Measurements from ENCODE around the gene KRTDAP.

Gene KRTDAP

GRCh38 chr19:35457173-35457572, 33.1 kb downstream of the KRTDAP start:
- Histone ChIP-seq H3K4me1 (ENCODE audit: control insufficient read depth in 1 of 2, insufficient read depth in 1 of 2, low read depth in 1 of 2, low read length in 1 of 2) (peaks cover 79 to 87% of the 10 kb centered on the region in 2 experiments), H3K9me3 (no peaks in the 10 kb centered on the region), H3K27ac (peak overlapping the region; percentile 95), H3K4me3 (ENCODE audit: low read depth in 1 of 2, low read length in 1 of 2) (no peak overlapping the region), H3K27me3 (no peaks in the 10 kb centered on the region), H3K36me3 (peaks cover 4% of the 10 kb centered on the region)
- TF ChIP-seq CTCF (IDR thresholded peaks at IDR 0.05) = no peak

GRCh38 chr19:35455616-35456201, 34.6 kb downstream of the KRTDAP start:
- H3K9me3 ChIP-seq = no peaks in the 10 kb centered on the region
- H3K36me3 ChIP-seq = peaks cover 19% of the 10 kb centered on the region
- H3K4me3 ChIP-seq (ENCODE audit: low read depth in 1 of 2, low read length in 1 of 2) = no peak overlapping the region
- H3K27ac ChIP-seq = peak overlapping the region; percentile 66
- H3K4me1 ChIP-seq (ENCODE audit: control insufficient read depth in 1 of 2, insufficient read depth in 1 of 2, low read depth in 1 of 2, low read length in 1 of 2) = peaks cover 79 to 87% of the 10 kb centered on the region in 2 experiments
- H3K27me3 ChIP-seq = no peaks in the 10 kb centered on the region
- TF ChIP-seq CTCF (IDR thresholded peaks at IDR 0.05) = no peak

- Histone ChIP-seq H3K36me3 (peaks cover 29% of the 10 kb centered on the region), H3K27ac (no peak overlapping the region), H3K27me3 (no peaks in the 10 kb centered on the region), H3K4me1 (ENCODE audit: control insufficient read depth in 1 of 2, insufficient read depth in 1 of 2, low read depth in 1 of 2, low read length in 1 of 2) (peaks cover 79 to 87% of the 10 kb centered on the region in 2 experiments), H3K9me3 (no peaks in the 10 kb centered on the region), H3K4me3 (ENCODE audit: low read depth in 1 of 2, low read length in 1 of 2) (no peak overlapping the region)
- TF ChIP-seq CTCF (IDR thresholded peaks at IDR 0.05) = no peak
Observed at GRCh38 chr19:35454663-35455062, 35.6 kb downstream of the KRTDAP start.

GRCh38 chr19:35451338-35452096, 38.7 kb downstream of the KRTDAP start:
- Histone ChIP-seq H3K4me3 (ENCODE audit: low read depth in 1 of 2, low read length in 1 of 2) (peak overlapping the region; percentile 90 to 97), H3K27ac (peak overlapping the region; percentile 99)

GRCh38 chr19:35449359-35450043, 40.8 kb downstream of the KRTDAP start:
- H3K27ac ChIP-seq = peak overlapping the region; percentile 99
- peaks cover 81 to 89% of the 10 kb centered on the region in 2 experiments for H3K4me1 ChIP-seq (ENCODE audit: control insufficient read depth in 1 of 2, insufficient read depth in 1 of 2, low read depth in 1 of 2, low read length in 1 of 2)
- no peaks in the 10 kb centered on the region for H3K27me3 ChIP-seq
- H3K9me3 ChIP-seq = no peaks in the 10 kb centered on the region
- no peak for TF ChIP-seq CTCF (IDR thresholded peaks at IDR 0.05)
- peak overlapping the region; percentile 90 to 97 for H3K4me3 ChIP-seq (ENCODE audit: low read depth in 1 of 2, low read length in 1 of 2)
- H3K36me3 ChIP-seq = peaks cover 35% of the 10 kb centered on the region

More at GRCh38 chr19:35451338-35452096, 38.7 kb downstream of the KRTDAP start:
- no peak for TF ChIP-seq CTCF (IDR thresholded peaks at IDR 0.05)
- no peaks in the 10 kb centered on the region for H3K9me3 ChIP-seq
- peaks cover 75 to 86% of the 10 kb centered on the region in 2 experiments for H3K4me1 ChIP-seq (ENCODE audit: control insufficient read depth in 1 of 2, insufficient read depth in 1 of 2, low read depth in 1 of 2, low read length in 1 of 2)
- H3K27me3 ChIP-seq = no peaks in the 10 kb centered on the region
- H3K36me3 ChIP-seq = peaks cover 35% of the 10 kb centered on the region

Measured in neutrophil (primary cell).